ENCODE data around the gene HKDC1. TPM values are rescaled to one million over a fixed set of nuclear protein-coding genes. Genes with fewer than 3 reads are reported as not detected.

The HKDC1 gene
- total RNA-seq, 1 experiment from 2014 or later = 0.52 TPM

DNA sequence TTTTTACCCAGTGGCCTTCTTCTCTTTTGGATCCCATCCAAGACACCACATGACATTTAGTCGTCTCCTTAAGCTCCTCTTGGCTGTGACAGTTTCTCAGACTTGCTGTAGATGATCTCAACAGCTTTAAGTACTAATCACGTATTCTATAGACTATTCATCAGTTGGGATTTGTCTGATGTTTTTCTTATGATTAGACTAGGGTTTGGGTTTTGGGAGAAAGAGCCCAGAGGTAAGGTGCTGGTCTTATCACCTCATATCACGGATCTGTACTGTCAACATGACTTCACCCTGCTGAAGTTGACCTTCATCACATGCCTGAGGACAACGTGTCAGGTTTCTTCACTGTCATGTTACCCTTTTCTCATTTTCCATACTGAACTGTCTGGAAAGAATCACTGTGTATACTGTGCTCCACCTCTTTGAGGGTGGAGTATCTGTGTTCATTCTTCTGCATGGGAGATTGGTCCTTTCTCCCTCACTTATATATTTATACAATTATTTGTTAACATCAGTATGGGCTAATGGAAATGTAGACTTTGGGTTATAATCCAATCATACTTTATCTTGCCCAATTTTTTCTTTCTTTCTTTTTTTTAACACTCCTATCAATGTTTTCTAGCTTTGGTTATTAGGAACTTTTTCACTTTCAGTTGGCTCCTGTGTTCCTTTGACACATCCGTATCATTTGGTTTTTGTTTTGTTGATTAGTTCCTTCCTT is 6.4 kb upstream of the HKDC1 start:
- Histone ChIP-seq H3K9me3 (ENCODE audit: low read depth, low read length, poor library complexity, severe bottlenecking) (no peaks in the 10 kb centered on the region), H3K4me3 (ENCODE audit: low read depth, low read length, poor library complexity, severe bottlenecking) (no peak overlapping the region), H3K27me3 (replicated peaks; ENCODE audit: insufficient read depth, low read depth, low read length, poor library complexity) (no peaks in the 10 kb centered on the region), H3K4me1 (ENCODE audit: insufficient read depth, low read length, poor library complexity, severe bottlenecking) (peaks cover 33% of the 10 kb centered on the region), H3K27ac (ENCODE audit: low read depth, low read length, poor library complexity, severe bottlenecking) (peak overlapping the region; percentile 20), H3K36me3 (ENCODE audit: insufficient read depth, low read length, poor library complexity, severe bottlenecking) (peaks cover 6% of the 10 kb centered on the region)
- intact Hi-C loops (cut with micrococcal nuclease; ENCODE audit: unreplicated experiment) = no loop called here
- peak; percentile 71 for DNase-seq (ENCODE audit: low spot score)
- TF ChIP-seq, protein P1, sequence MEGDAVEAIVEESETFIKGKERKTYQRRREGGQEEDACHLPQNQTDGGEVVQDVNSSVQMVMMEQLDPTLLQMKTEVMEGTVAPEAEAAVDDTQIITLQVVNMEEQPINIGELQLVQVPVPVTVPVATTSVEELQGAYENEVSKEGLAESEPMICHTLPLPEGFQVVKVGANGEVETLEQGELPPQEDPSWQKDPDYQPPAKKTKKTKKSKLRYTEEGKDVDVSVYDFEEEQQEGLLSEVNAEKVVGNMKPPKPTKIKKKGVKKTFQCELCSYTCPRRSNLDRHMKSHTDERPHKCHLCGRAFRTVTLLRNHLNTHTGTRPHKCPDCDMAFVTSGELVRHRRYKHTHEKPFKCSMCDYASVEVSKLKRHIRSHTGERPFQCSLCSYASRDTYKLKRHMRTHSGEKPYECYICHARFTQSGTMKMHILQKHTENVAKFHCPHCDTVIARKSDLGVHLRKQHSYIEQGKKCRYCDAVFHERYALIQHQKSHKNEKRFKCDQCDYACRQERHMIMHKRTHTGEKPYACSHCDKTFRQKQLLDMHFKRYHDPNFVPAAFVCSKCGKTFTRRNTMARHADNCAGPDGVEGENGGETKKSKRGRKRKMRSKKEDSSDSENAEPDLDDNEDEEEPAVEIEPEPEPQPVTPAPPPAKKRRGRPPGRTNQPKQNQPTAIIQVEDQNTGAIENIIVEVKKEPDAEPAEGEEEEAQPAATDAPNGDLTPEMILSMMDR (conservative IDR thresholded peaks at IDR 0.05; ENCODE audit: low read depth, low read length) = no peak
- no peak for TF ChIP-seq EZH2 (IDR thresholded peaks at IDR 0.05; ENCODE audit: borderline replicate concordance, low read depth, low read length, poor library complexity, severe bottlenecking)
- no TSS peak for BruUV-seq (replicated peaks)
- ChIA-PET CTCF (no interaction called here), POLR2A (ENCODE audit: low non-redundant PET) (no interaction called here)

DNA sequence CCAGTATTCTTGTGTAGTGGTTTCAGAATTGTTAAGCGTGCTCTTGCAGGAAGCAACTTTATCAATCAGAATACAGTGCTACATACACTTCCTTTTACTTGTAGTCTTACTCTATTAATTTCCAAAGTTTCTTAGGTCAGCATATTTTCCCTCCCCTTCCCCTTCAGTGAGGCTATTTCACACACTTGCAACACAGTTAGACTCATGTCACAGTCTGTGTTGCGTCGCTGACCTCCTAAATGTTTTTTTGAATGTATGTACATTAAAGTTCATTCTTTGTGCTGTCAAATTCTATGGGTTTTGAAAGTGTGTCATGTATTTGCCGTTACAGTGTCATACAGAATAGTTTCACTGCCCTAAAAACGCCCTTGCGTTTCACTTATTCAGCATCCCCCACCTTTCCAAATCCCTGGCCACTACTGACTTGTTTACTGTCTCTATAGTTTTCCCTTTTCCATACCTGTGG is 5.4 kb upstream of the HKDC1 start:
- intact Hi-C loops (cut with micrococcal nuclease; ENCODE audit: unreplicated experiment) = no loop called here
- no peak for DNase-seq (ENCODE audit: low spot score)
- Histone ChIP-seq H3K36me3 (ENCODE audit: insufficient read depth, low read length, poor library complexity, severe bottlenecking) (no peaks in the 10 kb centered on the region), H3K4me3 (ENCODE audit: low read depth, low read length, poor library complexity, severe bottlenecking) (no peak overlapping the region), H3K27ac (ENCODE audit: low read depth, low read length, poor library complexity, severe bottlenecking) (no peak overlapping the region), H3K9me3 (ENCODE audit: low read depth, low read length, poor library complexity, severe bottlenecking) (no peaks in the 10 kb centered on the region), H3K4me1 (ENCODE audit: insufficient read depth, low read length, poor library complexity, severe bottlenecking) (peaks cover 33% of the 10 kb centered on the region), H3K27me3 (replicated peaks; ENCODE audit: insufficient read depth, low read depth, low read length, poor library complexity) (no peaks in the 10 kb centered on the region)
- no TSS peak for BruUV-seq (replicated peaks)
- TF ChIP-seq, protein P1 (conservative IDR thresholded peaks at IDR 0.05; ENCODE audit: low read depth, low read length) = no peak
- no peak for TF ChIP-seq EZH2 (IDR thresholded peaks at IDR 0.05; ENCODE audit: borderline replicate concordance, low read depth, low read length, poor library complexity, severe bottlenecking)
- CTCF ChIA-PET = no interaction called here
- POLR2A ChIA-PET (ENCODE audit: low non-redundant PET) = no interaction called here

DNA sequence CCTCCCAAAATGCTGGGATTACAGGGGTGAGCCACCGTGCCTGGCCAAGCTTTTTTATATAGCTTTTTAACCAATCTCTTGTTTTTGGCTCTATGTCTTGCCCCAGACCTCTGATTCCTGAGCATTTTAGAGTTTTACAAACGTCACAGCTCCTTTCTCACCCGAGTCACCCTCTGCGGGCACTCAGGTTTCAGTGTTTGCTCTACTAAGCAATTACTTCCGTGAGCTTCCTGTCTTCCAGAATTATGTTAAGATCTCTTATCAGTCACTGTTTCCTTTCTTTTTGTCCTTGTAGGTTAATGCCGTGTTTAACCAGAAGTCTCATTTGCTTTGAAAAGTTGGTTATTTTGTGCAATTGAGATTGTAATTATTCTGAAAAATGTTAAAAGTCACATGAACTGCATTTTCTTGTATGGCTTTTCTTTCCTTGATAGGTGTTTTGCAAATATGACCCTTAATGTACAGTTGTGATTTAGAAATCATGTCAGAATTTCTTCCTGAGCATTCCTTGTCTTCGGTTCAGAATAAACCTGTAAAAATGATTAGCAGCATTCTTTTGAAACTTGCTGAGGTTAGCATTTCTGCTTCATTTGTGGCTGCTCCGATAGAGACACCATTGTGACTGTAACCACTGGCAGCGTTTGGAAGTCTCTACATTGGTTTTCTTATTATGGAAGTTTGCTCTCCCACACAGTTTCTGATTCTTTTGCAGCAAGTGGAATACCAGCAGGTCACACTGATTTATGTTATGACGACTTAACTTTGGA is 4.5 kb upstream of the HKDC1 start:
- H3K9me3 ChIP-seq (ENCODE audit: low read depth, low read length, poor library complexity, severe bottlenecking) = no peaks in the 10 kb centered on the region
- POLR2A ChIA-PET (ENCODE audit: low non-redundant PET) = no interaction called here
- CTCF ChIA-PET = no interaction called here
- intact Hi-C loops (cut with micrococcal nuclease; ENCODE audit: unreplicated experiment) = no loop called here
- H3K36me3 ChIP-seq (ENCODE audit: insufficient read depth, low read length, poor library complexity, severe bottlenecking) = no peaks in the 10 kb centered on the region
- TSS peak; percentile 57 for BruUV-seq (replicated peaks)
- H3K27ac ChIP-seq (ENCODE audit: low read depth, low read length, poor library complexity, severe bottlenecking) = peak overlapping the region; percentile 88
- TF ChIP-seq, protein P1 (conservative IDR thresholded peaks at IDR 0.05; ENCODE audit: low read depth, low read length) = no peak
- no peak for TF ChIP-seq EZH2 (IDR thresholded peaks at IDR 0.05; ENCODE audit: borderline replicate concordance, low read depth, low read length, poor library complexity, severe bottlenecking)
- no peaks in the 10 kb centered on the region for H3K27me3 ChIP-seq (replicated peaks; ENCODE audit: insufficient read depth, low read depth, low read length, poor library complexity)
- H3K4me3 ChIP-seq (ENCODE audit: low read depth, low read length, poor library complexity, severe bottlenecking) = no peak overlapping the region
- H3K4me1 ChIP-seq (ENCODE audit: insufficient read depth, low read length, poor library complexity, severe bottlenecking) = peaks cover 33% of the 10 kb centered on the region
- peak; percentile 70 for DNase-seq (ENCODE audit: low spot score)
